GM12878 (cell line): Measurements from ENCODE around the gene SPAG7. TPM values are rescaled to one million over a fixed set of nuclear protein-coding genes. Genes with fewer than 3 reads are reported as not detected.

ENCODE experiments used
- ATAC-seq: fragments of 200-7000 bp; cut with Tn5 transposase; 3 replicates; pipeline ENCODE4 v1.9.1; 2020; ENCODE audit warnings: mild to moderate bottlenecking, moderate library complexity
- BruUV-seq: library from RNA; stranded (reverse); fragments of 400-500 nt; replicated peaks from 2 replicates; lab custom pipeline; 2021; lab: Mats Ljungman, UMichigan
- CTCF ChIA-PET: fragments of 300-600 bp; sonication (Branson Sonifier 250); formaldehyde crosslinking; extraction: SDS; loops from one replicate; lab custom pipeline; 2021; ENCODE audit warnings: inconsistent platforms; lab: Yijun Ruan, JAX
- POLR2A ChIA-PET: fragments of 350-600 bp; formaldehyde crosslinking; extraction: SDS; loops from one replicate; lab custom pipeline; 2021; ENCODE audit warnings: inconsistent platforms; lab: Charles Lee
- RAD21 ChIA-PET: fragments of 300-600 bp; sonication (Branson Sonifier 250); formaldehyde crosslinking; loops from one replicate; lab custom pipeline; 2023; ENCODE audit warnings: antibody characterized with exemption; ENCODE audit not compliant: unreplicated experiment; lab: Charles Lee
- SMC1A ChIA-PET: fragments of 300-600 bp; sonication (Branson Sonifier 250); formaldehyde crosslinking; loops from one replicate; lab custom pipeline; 2023; ENCODE audit not compliant: unreplicated experiment, uncharacterized antibody; lab: Charles Lee
- DNase-seq: peaks from one replicate; pipeline ENCODE4 v3.0.0-alpha.2; 2011; ENCODE audit warnings: low read depth, low spot score
- FAIRE-seq: peaks from 3 replicates; lab custom pipeline; 2011; peaks lifted over from hg19 to GRCh38; lab: Jason Lieb, UNC
- H2AFZ ChIP-seq: 2 replicates; pipeline ENCODE4 v1.6.0; 2011; ENCODE audit warnings: low read depth, low read length, control low read depth; ENCODE audit not compliant: control insufficient read depth
- H3K27ac ChIP-seq: 2 replicates; pipeline ENCODE4 v1.5.1; 2011; ENCODE audit warnings: control low read depth; ENCODE audit not compliant: control insufficient read depth, insufficient read depth
- H3K27me3 ChIP-seq, 2 experiments: replicated peaks in 1 of 2; 2 replicates each; pipeline versions ENCODE4 v1.6.0 to v1.6.1; 2011; ENCODE audit warnings: low read length in 1 of 2; ENCODE audit not compliant: control insufficient read depth in 2 of 2, insufficient read depth in 2 of 2
- H3K36me3 ChIP-seq, 2 experiments: 2 replicates each; pipeline ENCODE4 v1.5.1; 2011; ENCODE audit warnings: low read length in 1 of 2; ENCODE audit not compliant: control insufficient read depth in 2 of 2, insufficient read depth in 2 of 2
- H3K4me1 ChIP-seq: 2 replicates; pipeline ENCODE4 v1.6.1; 2011; ENCODE audit warnings: mild to moderate bottlenecking, low read length, moderate library complexity, mixed read lengths; ENCODE audit not compliant: control insufficient read depth, insufficient read depth
- H3K4me2 ChIP-seq: 2 replicates; pipeline ENCODE4 v1.6.0; 2011; ENCODE audit warnings: control low read depth; ENCODE audit not compliant: control insufficient read depth, insufficient read depth
- H3K4me3 ChIP-seq: fragments of 200-600 bp; sonication (generic); 2 replicates; pipeline ENCODE4 v1.5.1; 2016
- H3K79me2 ChIP-seq: 2 replicates; pipeline ENCODE4 v1.6.0; 2011; ENCODE audit warnings: low read length; ENCODE audit not compliant: control insufficient read depth, insufficient read depth
- H3K9ac ChIP-seq: 2 replicates; pipeline ENCODE4 v1.8.0; 2011; ENCODE audit warnings: low read length, control low read depth, mixed read lengths; ENCODE audit not compliant: control insufficient read depth, insufficient read depth
- H3K9me3 ChIP-seq: replicated peaks from 3 replicates; pipeline ENCODE4 v1.5.1; 2011; ENCODE audit warnings: mild to moderate bottlenecking, low read length; ENCODE audit not compliant: control insufficient read depth, insufficient read depth
- H4K20me1 ChIP-seq: 2 replicates; pipeline ENCODE4 v1.6.0; 2011; ENCODE audit not compliant: control insufficient read depth, insufficient read depth
- JUNB ChIP-seq: IDR thresholded peaks from 2 replicates; pipeline ENCODE4 v1.6.1; 2016; ENCODE audit warnings: antibody characterized with exemption, mild to moderate bottlenecking
- NKRF ChIP-seq: fragments of 450-650 bp; conservative IDR thresholded peaks from 2 replicates; pipeline ENCODE4 v1.6.1; 2017; ENCODE audit warnings: mild to moderate bottlenecking, moderate library complexity
- SRF ChIP-seq, 2 experiments: IDR thresholded peaks; 2 replicates each; pipeline ENCODE4 v1.6.1; 2011; ENCODE audit warnings: low read depth in 2 of 2, low read length in 2 of 2, mild to moderate bottlenecking in 1 of 2, moderate library complexity in 1 of 2
- STAT3 ChIP-seq: IDR thresholded peaks from 2 replicates; pipeline ENCODE4 v1.6.1; 2011; ENCODE audit warnings: low read depth, low read length, improper control_type of control experiment
- ZNF217 ChIP-seq: fragments of 450-650 bp; IDR thresholded peaks from 2 replicates; pipeline ENCODE4 v1.6.1; 2017; ENCODE audit warnings: antibody characterized with exemption, mild to moderate bottlenecking
- WGBS: methylation state at CpG from one replicate; pipeline ENCODE4 v1.1.6; 2016; ENCODE audit warnings: low lambda C conversion rate; ENCODE audit not compliant: insufficient replicate concordance, insufficient coverage; ENCODE audit errors: missing lambda C conversion rate; 5-methylcytosine and 5-hydroxymethylcytosine counted together
- in situ Hi-C: fragments of 300-500 bp; cut with MboI; formaldehyde crosslinking; loops from 9 replicates; pipeline ENCODE4 v1.14.3; 2018; ENCODE audit warnings: mixed read lengths
- intact Hi-C: fragments of 100-400 bp; cut with micrococcal nuclease; formaldehyde crosslinking; loops from one replicate; pipeline ENCODE4 v1.14.2; 2022; ENCODE audit not compliant: unreplicated experiment
- polyA plus RNA-seq, 11 experiments: library from polyadenylated mRNA; depleted of rRNA in 4 of 11; unstranded in 6 of 11; stranded (reverse) in 5 of 11; fragments of >200 nt; fragmentation: Nextera tagmentation in 4 of 11; fragmentation: Illumina TruSeq in 1 of 11; extraction: Ambion mirVana in 4 of 11; extraction: Trizol in 1 of 11; gene quantifications; 1 replicate in 1 of 11; 2 replicates in 10 of 11; pipeline versions ENCODE4 v1.2.1 to v1.2.3, GENCODE V29; 2011 to 2016; ENCODE audit warnings: inconsistent platforms in 2 of 11, missing spikeins in 2 of 11, low read depth in 1 of 11
- total RNA-seq, 4 experiments: library from RNA; depleted of rRNA in 3 of 4; stranded (reverse); fragments of >200 nt in 3 of 4; fragmentation: Illumina TruSeq in 1 of 4; extraction: Trizol in 1 of 4; gene quantifications; 2 replicates each; pipeline versions ENCODE4 v1.2.1 to v1.2.3, GENCODE V29; 2013 to 2021

The SPAG7 gene
- total and polyA plus RNA-seq, 10 of the 15 experiments (the other 5 are each of a cell fraction or from before 2014, with no cell fraction given) = 7.9 to 146 (median 88.7) TPM

- WGBS = 97% methylated on average over 20 of the region's 20 CpGs
- Histone ChIP-seq H3K4me1 (peaks cover 7% of the 10 kb centered on the region), H3K79me2 (peaks cover 25% of the 10 kb centered on the region), H3K9me3 (no peaks in the 10 kb centered on the region), H3K27ac (no peak overlapping the region), H3K9ac (no peak overlapping the region), H4K20me1 (no peaks in the 10 kb centered on the region), H3K27me3 (no peaks in the 10 kb centered on the region), H3K36me3 (peaks cover 28 to 34% of the 10 kb centered on the region in 2 experiments), H3K4me3 (no peak overlapping the region), H3K4me2 (no peak overlapping the region), H2AFZ (no peak overlapping the region)
- ChIA-PET CTCF (interaction anchor here (1.2 kb wide), 1 partner anchor 13 kb away, joined by 3 read pairs; no protein-coding TSS in a partner anchor), RAD21 (no interaction called here), SMC1A (interaction anchor here (0.9 kb wide), 1 partner anchor 60 kb away, joined by 3 read pairs; no protein-coding TSS in a partner anchor), POLR2A (no interaction called here)
- FAIRE-seq = no peak
- no peak for ATAC-seq
- TF ChIP-seq JUNB (no peak), NKRF (no peak), SRF (IDR thresholded peaks at IDR 0.05; ENCODE audit: low read depth in 2 of 2, low read length in 2 of 2) (0 out of 4 replicates have a peak, but pooled peaks of 1 of the 2 experiments have one; percentile 8), STAT3 (no peak), ZNF217 (no peak)
- no peak for DNase-seq
- BruUV-seq = no TSS peak
- in situ Hi-C loops = no loop called here
- intact Hi-C loops = no loop called here
Measured at GRCh38 chr17:5002121-5002788, 34.6 kb upstream of the SPAG7 start.
